Measurements from ENCODE around the gene TMEM81.

GRCh38 chr1:205038132-205038786 lies 46.0 kb downstream of the TMEM81 start:
- TF ChIP-seq CTCF (IDR thresholded peaks at IDR 0.05): no peak
- no peak for TF ChIP-seq ZFX (IDR thresholded peaks at IDR 0.05; ENCODE audit: borderline replicate concordance)

Measured in 22Rv1 (cell line).